Activated CD4-positive, alpha-beta T cell treated with anti-CD3 and anti-CD28 coated beads, Interleukin-2, amount 50 U/mL, for 16 hours (primary cell): ENCODE results near the gene NEU4.

ENCODE experiments used
- DNase-seq: peaks from one replicate; pipeline ENCODE4 v3.0.0-alpha.2; 2020

The NEU4 gene

DNA sequence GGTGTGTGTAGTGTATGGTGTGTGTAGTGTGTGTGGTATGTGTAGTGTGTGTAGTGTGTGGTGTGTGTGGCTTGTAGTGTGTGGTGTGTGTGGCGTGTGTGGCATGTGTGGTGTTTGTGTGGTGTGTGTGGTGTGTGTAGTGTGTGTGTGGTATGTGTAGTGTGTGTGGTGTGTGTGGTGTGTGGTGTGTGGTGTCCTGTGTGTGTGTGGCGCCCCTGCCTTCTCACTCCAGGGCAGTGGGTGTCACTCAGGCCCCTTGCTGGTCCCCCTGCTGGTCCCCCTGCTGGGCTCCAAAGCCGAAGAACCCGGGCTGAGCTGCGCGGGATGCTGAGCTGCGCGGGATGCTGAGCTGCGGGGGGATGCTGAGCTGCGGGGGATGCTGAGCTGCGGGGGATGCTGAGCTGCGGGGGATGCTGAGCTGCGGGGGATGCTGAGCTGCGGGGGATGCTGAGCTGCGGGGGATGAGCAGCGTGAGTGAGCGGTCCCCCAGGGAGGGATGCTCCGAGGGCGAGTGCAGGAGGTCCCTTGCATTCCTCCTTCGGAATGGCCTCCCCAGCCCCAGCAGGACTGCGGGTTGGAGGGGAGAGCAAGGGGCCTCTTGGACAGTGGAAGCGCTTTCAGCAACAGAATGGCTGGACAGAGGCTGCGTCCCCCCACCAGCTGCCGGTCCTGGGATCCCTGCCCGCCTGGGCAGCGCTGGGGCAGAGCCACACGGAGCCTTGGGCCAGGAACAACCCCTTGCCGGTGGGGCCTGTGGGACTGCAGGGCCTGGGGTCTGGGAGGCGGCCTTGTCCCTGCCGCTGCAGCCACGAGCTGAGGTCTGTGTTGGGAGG is 57.2 kb downstream of the NEU4 start:
- no peak for DNase-seq
